ENCODE measurements around the gene PTH2R. TPM values are rescaled to one million over a fixed set of nuclear protein-coding genes. Genes with fewer than 3 reads are reported as not detected.
"Not testable (repeated sequence)": the region's sequence is repeated elsewhere in the genome, so short reads cannot be mapped to it uniquely, and the experiment has no call there.

The PTH2R gene
- total RNA-seq, 2 experiments from 2014 or later = not detected

GRCh38 chr2:208440716-208441115 lies 34.1 kb downstream of the PTH2R start:
- H3K4me1 ChIP-seq (ENCODE audit: insufficient read depth, low read length) = no peaks in the 10 kb centered on the region
- POLR2A ChIA-PET = no interaction called here
- Mint-ChIP-seq H3K4me3 (no peak overlapping the region), H3K9me3 (no peaks in the 10 kb centered on the region), H3K27me3 (peaks cover 15% of the 10 kb centered on the region), H3K4me1 (ENCODE audit: low read depth) (no peaks in the 10 kb centered on the region), H3K36me3 (ENCODE audit: low read depth) (no peaks in the 10 kb centered on the region), H3K27ac (no peak overlapping the region)
- no peak for TF ChIP-seq CTCF (IDR thresholded peaks at IDR 0.05)
- no peaks in the 10 kb centered on the region for H3K36me3 ChIP-seq (ENCODE audit: insufficient read depth, low read length)
- no peaks in the 10 kb centered on the region for H3K9me3 ChIP-seq (ENCODE audit: control insufficient read depth in 1 of 2, insufficient read depth in 1 of 2, low read length in 2 of 2)
- CTCF ChIA-PET = no interaction called here
- no peak overlapping the region for H3K27ac ChIP-seq (ENCODE audit: low read depth in 1 of 2, low read length in 2 of 2)
- DNase-seq = no peak
- intact Hi-C loops (cut with DNase I, micrococcal nuclease) = no loop called here
- ATAC-seq (ENCODE audit: poor library complexity) = no peak
- no peak overlapping the region for H3K4me3 ChIP-seq (ENCODE audit: low read length)
- peaks cover 0 to 3% of the 10 kb centered on the region in 2 experiments for H3K27me3 ChIP-seq (ENCODE audit: control insufficient read depth in 1 of 2, insufficient read depth in 2 of 2, low read length in 2 of 2)

- DNase-seq (no peak), ATAC-seq (ENCODE audit: poor library complexity) (no peak)
- POLR2A ChIA-PET = no interaction called here
- Histone ChIP-seq H3K27me3 (ENCODE audit: control insufficient read depth in 1 of 2, insufficient read depth in 2 of 2, low read length in 2 of 2) (peaks cover 0 to 3% of the 10 kb centered on the region in 2 experiments), H3K4me3 (ENCODE audit: low read length) (no peak overlapping the region), H3K36me3 (ENCODE audit: insufficient read depth, low read length) (no peaks in the 10 kb centered on the region), H3K27ac (ENCODE audit: low read depth in 1 of 2, low read length in 2 of 2) (no peak overlapping the region), H3K9me3 (ENCODE audit: control insufficient read depth in 1 of 2, insufficient read depth in 1 of 2, low read length in 2 of 2) (no peaks in the 10 kb centered on the region), H3K4me1 (ENCODE audit: insufficient read depth, low read length) (no peaks in the 10 kb centered on the region)
- TF ChIP-seq CTCF (IDR thresholded peaks at IDR 0.05) = no peak
- Mint-ChIP-seq H3K9me3 (no peaks in the 10 kb centered on the region), H3K36me3 (ENCODE audit: low read depth) (no peaks in the 10 kb centered on the region), H3K4me3 (no peak overlapping the region), H3K27me3 (peaks cover 11% of the 10 kb centered on the region), H3K4me1 (ENCODE audit: low read depth) (no peaks in the 10 kb centered on the region), H3K27ac (no peak overlapping the region)
- intact Hi-C loops (cut with DNase I, micrococcal nuclease) = no loop called here
- CTCF ChIA-PET = no interaction called here
Observed at GRCh38 chr2:208441951-208442350, 35.4 kb downstream of the PTH2R start.

GRCh38 chr2:208447447-208447846 lies 40.9 kb downstream of the PTH2R start:
- POLR2A ChIA-PET; H3K27ac Mint-ChIP-seq; H3K27me3 ChIP-seq (ENCODE audit: control insufficient read depth in 1 of 2, insufficient read depth in 2 of 2, low read length in 2 of 2); H3K4me3 Mint-ChIP-seq; H3K4me3 ChIP-seq (ENCODE audit: low read length); ATAC-seq (ENCODE audit: poor library complexity); H3K9me3 ChIP-seq (ENCODE audit: control insufficient read depth in 1 of 2, insufficient read depth in 1 of 2, low read length in 2 of 2); DNase-seq; CTCF ChIA-PET; H3K27me3 Mint-ChIP-seq; H3K36me3 Mint-ChIP-seq (ENCODE audit: low read depth); H3K36me3 ChIP-seq (ENCODE audit: insufficient read depth, low read length); H3K9me3 Mint-ChIP-seq; H3K4me1 Mint-ChIP-seq (ENCODE audit: low read depth); H3K4me1 ChIP-seq (ENCODE audit: insufficient read depth, low read length); H3K27ac ChIP-seq (ENCODE audit: low read depth in 1 of 2, low read length in 2 of 2); intact Hi-C loops (cut with DNase I, micrococcal nuclease): not testable (repeated sequence)

- no peak for TF ChIP-seq CTCF (IDR thresholded peaks at IDR 0.05)
- Mint-ChIP-seq H3K36me3 (ENCODE audit: low read depth) (no peaks in the 10 kb centered on the region), H3K4me1 (ENCODE audit: low read depth) (no peaks in the 10 kb centered on the region), H3K4me3 (no peak overlapping the region), H3K9me3 (no peaks in the 10 kb centered on the region), H3K27me3 (peaks cover 11% of the 10 kb centered on the region), H3K27ac (no peak overlapping the region)
- no peaks in the 10 kb centered on the region for H3K27me3 ChIP-seq (ENCODE audit: control insufficient read depth in 1 of 2, insufficient read depth in 2 of 2, low read length in 2 of 2)
- no peak overlapping the region for H3K27ac ChIP-seq (ENCODE audit: low read depth in 1 of 2, low read length in 2 of 2)
- no peaks in the 10 kb centered on the region for H3K9me3 ChIP-seq (ENCODE audit: control insufficient read depth in 1 of 2, insufficient read depth in 1 of 2, low read length in 2 of 2)
- DNase-seq = no peak
- H3K36me3 ChIP-seq (ENCODE audit: insufficient read depth, low read length) = no peaks in the 10 kb centered on the region
- intact Hi-C loops (cut with DNase I, micrococcal nuclease) = no loop called here
- ChIA-PET POLR2A (no interaction called here), CTCF (no interaction called here)
- no peak overlapping the region for H3K4me3 ChIP-seq (ENCODE audit: low read length)
- no peak for ATAC-seq (ENCODE audit: poor library complexity)
- H3K4me1 ChIP-seq (ENCODE audit: insufficient read depth, low read length) = no peaks in the 10 kb centered on the region
Observed at GRCh38 chr2:208451061-208451460, 44.5 kb downstream of the PTH2R start.
